OCI-LY3 (cell line): ENCODE results near the gene ATP2A2.

Experiments used
- EZH2phosphoT487 ChIP-seq: fragments of 200-600 bp; shearing (Covaris generic); IDR thresholded peaks from 2 replicates; pipeline ENCODE4 v1.6.1; 2018; ENCODE audit warnings: antibody characterized with exemption, mixed run types, low read depth
- TF ChIP-seq, protein P1 (sequence below): fragments of 200-600, 300-600 bp; sonication (generic); IDR thresholded peaks from 2 replicates; pipeline ENCODE4 v1.5.1; 2014; ENCODE audit warnings: antibody characterized with exemption, low read length, low read depth

DNA sequence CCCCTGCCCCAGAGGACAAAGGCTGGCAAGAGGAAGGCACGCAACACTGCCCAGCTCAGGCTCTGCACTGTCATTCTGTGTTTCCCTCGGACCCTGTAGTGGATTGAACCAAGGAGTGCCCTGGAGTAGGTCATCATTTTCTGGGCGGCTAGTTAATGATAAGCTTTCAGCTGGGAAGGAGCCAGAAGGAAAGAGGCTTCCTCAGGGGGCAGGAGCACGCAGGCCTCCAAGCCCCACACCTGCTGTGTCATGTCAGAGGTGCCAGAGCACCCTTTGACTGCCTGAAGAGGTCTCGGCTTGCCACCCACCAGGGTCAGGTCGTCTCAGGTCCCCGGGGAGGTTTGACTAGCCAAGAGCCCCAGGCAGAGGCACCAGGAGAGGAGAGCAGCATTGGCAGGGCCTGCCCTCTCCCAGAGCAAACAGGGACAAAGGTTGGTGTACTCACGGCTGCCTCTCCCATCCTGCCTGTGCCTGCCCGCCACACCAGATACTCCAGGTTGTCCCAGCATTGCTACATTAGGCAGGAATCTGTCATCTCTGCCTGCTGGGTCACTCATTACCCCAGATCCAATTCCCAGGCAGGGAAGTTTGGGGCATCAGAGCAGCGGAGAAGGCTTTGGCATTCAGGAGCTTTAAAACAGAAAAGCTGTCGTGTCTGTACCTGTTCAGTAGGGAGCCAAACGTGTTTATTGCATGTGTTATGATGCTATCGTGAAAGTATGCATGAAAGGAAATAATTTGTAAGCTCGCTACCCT is 33.5 kb upstream of the ATP2A2 start:
- TF ChIP-seq, protein P1, sequence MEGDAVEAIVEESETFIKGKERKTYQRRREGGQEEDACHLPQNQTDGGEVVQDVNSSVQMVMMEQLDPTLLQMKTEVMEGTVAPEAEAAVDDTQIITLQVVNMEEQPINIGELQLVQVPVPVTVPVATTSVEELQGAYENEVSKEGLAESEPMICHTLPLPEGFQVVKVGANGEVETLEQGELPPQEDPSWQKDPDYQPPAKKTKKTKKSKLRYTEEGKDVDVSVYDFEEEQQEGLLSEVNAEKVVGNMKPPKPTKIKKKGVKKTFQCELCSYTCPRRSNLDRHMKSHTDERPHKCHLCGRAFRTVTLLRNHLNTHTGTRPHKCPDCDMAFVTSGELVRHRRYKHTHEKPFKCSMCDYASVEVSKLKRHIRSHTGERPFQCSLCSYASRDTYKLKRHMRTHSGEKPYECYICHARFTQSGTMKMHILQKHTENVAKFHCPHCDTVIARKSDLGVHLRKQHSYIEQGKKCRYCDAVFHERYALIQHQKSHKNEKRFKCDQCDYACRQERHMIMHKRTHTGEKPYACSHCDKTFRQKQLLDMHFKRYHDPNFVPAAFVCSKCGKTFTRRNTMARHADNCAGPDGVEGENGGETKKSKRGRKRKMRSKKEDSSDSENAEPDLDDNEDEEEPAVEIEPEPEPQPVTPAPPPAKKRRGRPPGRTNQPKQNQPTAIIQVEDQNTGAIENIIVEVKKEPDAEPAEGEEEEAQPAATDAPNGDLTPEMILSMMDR = no peak
- no peak for TF ChIP-seq EZH2phosphoT487
